A549 (cell line): ENCODE results near the gene IGSF11.

Experiments used
- RNF2 ChIP-seq: fragments of 200-600 bp; sonication (generic); IDR thresholded peaks from 2 replicates; pipeline ENCODE4 v1.6.1; 2016; ENCODE audit warnings: low read depth, mild to moderate bottlenecking, antibody characterized with exemption, moderate library complexity, borderline replicate concordance
- ZC3H11A ChIP-seq: fragments of 450-650 bp; IDR thresholded peaks from 2 replicates; pipeline ENCODE4 v1.6.1; 2014; ENCODE audit warnings: antibody characterized with exemption, mild to moderate bottlenecking
- ZFP36 ChIP-seq: fragments of 450-650 bp; IDR thresholded peaks from 2 replicates; pipeline ENCODE4 v1.6.1; 2014; ENCODE audit warnings: borderline replicate concordance; ENCODE audit not compliant: partially characterized antibody
- TF ChIP-seq, protein P1 (sequence below): fragments of 450-650 bp; IDR thresholded peaks from 2 replicates; pipeline ENCODE4 v1.6.1; 2014; ENCODE audit warnings: antibody characterized with exemption
- TF ChIP-seq, protein P2 (sequence below): IDR thresholded peaks from 2 replicates; pipeline ENCODE4 v1.6.1; 2012
- TF ChIP-seq, protein P3 (sequence below): fragments of 250-450 bp; sonication (Bioruptor Pico); IDR thresholded peaks from 2 replicates; pipeline ENCODE4 v1.5.0; 2021; ENCODE audit warnings: mild to moderate bottlenecking, moderate library complexity, borderline replicate concordance
- TF ChIP-seq, protein P4 (sequence below): fragments of >200 bp; sonication (Bioruptor Twin); formaldehyde crosslinking; IDR thresholded peaks from 3 replicates; pipeline ENCODE4 v1.5.1; 2016

DNA sequence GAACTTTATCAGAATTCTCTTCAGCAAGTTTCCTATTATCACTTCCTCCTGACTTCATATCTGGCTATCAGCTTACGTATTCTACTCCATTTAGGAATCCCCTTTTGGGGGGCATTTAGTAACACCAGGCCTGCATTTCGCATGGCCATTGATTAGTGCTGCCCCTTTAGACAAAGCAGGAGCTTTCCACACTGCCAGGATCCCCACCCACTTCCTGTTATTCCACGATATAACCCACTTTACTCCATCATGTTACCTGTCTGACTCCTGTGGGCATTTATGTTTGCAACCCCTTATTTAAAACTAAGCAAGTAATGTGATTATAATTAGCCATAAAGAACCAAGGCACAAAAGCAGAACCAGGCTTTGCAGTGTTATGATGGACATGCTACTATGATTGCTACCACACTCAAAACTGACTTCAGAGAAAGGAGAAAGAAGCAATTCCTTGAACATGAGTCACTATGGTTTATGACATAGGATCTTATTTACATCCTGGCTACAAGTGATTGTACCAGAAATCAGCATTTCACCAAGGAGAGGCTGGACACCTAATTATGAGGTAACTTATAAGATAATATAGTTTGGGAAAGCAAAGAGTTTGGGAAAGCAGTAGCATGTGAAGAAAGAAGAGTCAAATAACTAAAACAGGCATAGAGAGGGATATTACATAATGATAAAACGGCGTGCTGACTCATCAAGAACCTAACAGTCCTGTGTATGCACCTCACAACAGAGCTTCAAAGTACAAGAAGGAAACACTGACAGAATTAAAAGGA is 96.3 kb downstream of the IGSF11 start:
- TF ChIP-seq, protein P1, sequence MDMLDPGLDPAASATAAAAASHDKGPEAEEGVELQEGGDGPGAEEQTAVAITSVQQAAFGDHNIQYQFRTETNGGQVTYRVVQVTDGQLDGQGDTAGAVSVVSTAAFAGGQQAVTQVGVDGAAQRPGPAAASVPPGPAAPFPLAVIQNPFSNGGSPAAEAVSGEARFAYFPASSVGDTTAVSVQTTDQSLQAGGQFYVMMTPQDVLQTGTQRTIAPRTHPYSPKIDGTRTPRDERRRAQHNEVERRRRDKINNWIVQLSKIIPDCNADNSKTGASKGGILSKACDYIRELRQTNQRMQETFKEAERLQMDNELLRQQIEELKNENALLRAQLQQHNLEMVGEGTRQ = no peak
- TF ChIP-seq, protein P2, sequence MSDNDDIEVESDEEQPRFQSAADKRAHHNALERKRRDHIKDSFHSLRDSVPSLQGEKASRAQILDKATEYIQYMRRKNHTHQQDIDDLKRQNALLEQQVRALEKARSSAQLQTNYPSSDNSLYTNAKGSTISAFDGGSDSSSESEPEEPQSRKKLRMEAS = no peak
- TF ChIP-seq RNF2 (no peak), ZC3H11A (no peak), ZFP36 (no peak)
- TF ChIP-seq, protein P3, sequence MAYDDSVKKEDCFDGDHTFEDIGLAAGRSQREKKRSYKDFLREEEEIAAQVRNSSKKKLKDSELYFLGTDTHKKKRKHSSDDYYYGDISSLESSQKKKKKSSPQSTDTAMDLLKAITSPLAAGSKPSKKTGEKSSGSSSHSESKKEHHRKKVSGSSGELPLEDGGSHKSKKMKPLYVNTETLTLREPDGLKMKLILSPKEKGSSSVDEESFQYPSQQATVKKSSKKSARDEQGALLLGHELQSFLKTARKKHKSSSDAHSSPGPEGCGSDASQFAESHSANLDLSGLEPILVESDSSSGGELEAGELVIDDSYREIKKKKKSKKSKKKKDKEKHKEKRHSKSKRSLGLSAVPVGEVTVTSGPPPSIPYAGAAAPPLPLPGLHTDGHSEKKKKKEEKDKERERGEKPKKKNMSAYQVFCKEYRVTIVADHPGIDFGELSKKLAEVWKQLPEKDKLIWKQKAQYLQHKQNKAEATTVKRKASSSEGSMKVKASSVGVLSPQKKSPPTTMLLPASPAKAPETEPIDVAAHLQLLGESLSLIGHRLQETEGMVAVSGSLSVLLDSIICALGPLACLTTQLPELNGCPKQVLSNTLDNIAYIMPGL (CRISPR knock-in tag) = no peak
- TF ChIP-seq, protein P4, sequence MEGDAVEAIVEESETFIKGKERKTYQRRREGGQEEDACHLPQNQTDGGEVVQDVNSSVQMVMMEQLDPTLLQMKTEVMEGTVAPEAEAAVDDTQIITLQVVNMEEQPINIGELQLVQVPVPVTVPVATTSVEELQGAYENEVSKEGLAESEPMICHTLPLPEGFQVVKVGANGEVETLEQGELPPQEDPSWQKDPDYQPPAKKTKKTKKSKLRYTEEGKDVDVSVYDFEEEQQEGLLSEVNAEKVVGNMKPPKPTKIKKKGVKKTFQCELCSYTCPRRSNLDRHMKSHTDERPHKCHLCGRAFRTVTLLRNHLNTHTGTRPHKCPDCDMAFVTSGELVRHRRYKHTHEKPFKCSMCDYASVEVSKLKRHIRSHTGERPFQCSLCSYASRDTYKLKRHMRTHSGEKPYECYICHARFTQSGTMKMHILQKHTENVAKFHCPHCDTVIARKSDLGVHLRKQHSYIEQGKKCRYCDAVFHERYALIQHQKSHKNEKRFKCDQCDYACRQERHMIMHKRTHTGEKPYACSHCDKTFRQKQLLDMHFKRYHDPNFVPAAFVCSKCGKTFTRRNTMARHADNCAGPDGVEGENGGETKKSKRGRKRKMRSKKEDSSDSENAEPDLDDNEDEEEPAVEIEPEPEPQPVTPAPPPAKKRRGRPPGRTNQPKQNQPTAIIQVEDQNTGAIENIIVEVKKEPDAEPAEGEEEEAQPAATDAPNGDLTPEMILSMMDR = no peak
